Measurements from ENCODE around the gene ACACA. TPM values are rescaled to one million over a fixed set of nuclear protein-coding genes. Genes with fewer than 3 reads are reported as not detected.

ACACA gene
- total and polyA plus RNA-seq, 2 donors (not counting 3 experiments of a cell fraction or from before 2014, with no cell fraction given) = 55.3 to 124 TPM

- Histone ChIP-seq H3K27me3 (ENCODE audit: control insufficient read depth in 2 of 2, insufficient read depth in 2 of 2, low read length in 2 of 2) (no peaks in the 10 kb centered on the region), H3K9me1 (replicated peaks; ENCODE audit: control insufficient read depth, extremely low read depth, insufficient read depth, low read length) (peaks cover 3% of the 10 kb centered on the region), H2AFZ (ENCODE audit: low read depth, low read length) (no peak overlapping the region), H4K20me1 (replicated peaks; ENCODE audit: control insufficient read depth, extremely low read depth, insufficient read depth, low read length) (no peaks in the 10 kb centered on the region), H3K4me1 (ENCODE audit: control insufficient read depth, extremely low read depth, insufficient read depth, low read length) (peaks cover 29% of the 10 kb centered on the region), H3K9ac (replicated peaks; ENCODE audit: extremely low read depth, insufficient read depth, low read length) (no peak overlapping the region), H3K36me3 (ENCODE audit: control insufficient read depth in 2 of 2, extremely low read depth in 1 of 2, insufficient read depth in 2 of 2, low read length in 2 of 2) (no peaks in the 10 kb centered on the region), H3K79me2 (ENCODE audit: control insufficient read depth, insufficient read depth, low read length) (peaks cover 34% of the 10 kb centered on the region), H3K4me2 (ENCODE audit: insufficient read depth, low read length) (no peak overlapping the region), H3K27ac (ENCODE audit: insufficient read depth, low read depth, low read length) (no peak overlapping the region), H3K9me3 (replicated peaks; ENCODE audit: control insufficient read depth, insufficient read depth, low read length) (no peaks in the 10 kb centered on the region), H3K4me3 (replicated peaks in 1 of 3; ENCODE audit: insufficient read depth in 1 of 3, low read depth in 1 of 3, low read length in 3 of 3) (no peak overlapping the region)
- intact Hi-C loops (cut with micrococcal nuclease) = no loop called here
- TF ChIP-seq MAX (IDR thresholded peaks at IDR 0.05; ENCODE audit: insufficient read depth, insufficient read length) (no peak), POLR2AphosphoS5 (IDR thresholded peaks at IDR 0.05; ENCODE audit: insufficient read depth, low read depth, low read length) (no peak), POLR2A (IDR thresholded peaks at IDR 0.05; ENCODE audit: low read depth, low read length) (no peak), CTCF (IDR thresholded peaks at IDR 0.05; ENCODE audit: extremely low read depth in 1 of 2, insufficient read depth in 1 of 2, low read depth in 1 of 2, low read length in 2 of 2) (no peak), FOS (IDR thresholded peaks at IDR 0.05; ENCODE audit: borderline replicate concordance, insufficient read depth, low read length) (no peak), MYC (IDR thresholded peaks at IDR 0.05; ENCODE audit: low read depth, low read length) (no peak), JUN (IDR thresholded peaks at IDR 0.05; ENCODE audit: borderline replicate concordance, insufficient read depth, insufficient read length, low read depth) (no peak), GATA2 (IDR thresholded peaks at IDR 0.05; ENCODE audit: insufficient read depth, insufficient read length, low read depth, low read length) (no peak), EZH2 (IDR thresholded peaks at IDR 0.05; ENCODE audit: borderline replicate concordance, low read depth, low read length, severe bottlenecking) (no peak)
- CTCF ChIA-PET = interaction anchor here (1.7 to 2.9 kb wide), 4 partner anchors 18 to 73 kb away, joined by 5 to 15 read pairs (median 8); no protein-coding TSS in a partner anchor
- DNase-seq (ENCODE audit: low read depth, low spot score) (no peak), FAIRE-seq (no peak)
- POLR2A ChIA-PET = interaction anchor here (0.6 kb wide), 1 partner anchor 354 kb away, joined by 4 read pairs; no protein-coding TSS in a partner anchor
- dilution Hi-C loops (cut with MboI; ENCODE audit: extremely low pct_ligation_motif_present, low sequenced_read_pairs) = no loop called here
- BruUV-seq (replicated peaks) = no TSS peak
Observed at GRCh38 chr17:37300683-37301082, 106.0 kb downstream of the ACACA start.

Data from endothelial cell of umbilical vein (primary cell).